GM12892 (cell line): ENCODE measurements around the gene TLE3.

Source experiments
- DNase-seq: peaks from one replicate; pipeline ENCODE4 v3.0.0; 2011; ENCODE audit not compliant: insufficient read length
- FAIRE-seq: peaks from 2 replicates; lab custom pipeline; 2011; peaks lifted over from hg19 to GRCh38; lab: Jason Lieb, UNC
- POLR2A ChIP-seq: IDR thresholded peaks from 2 replicates; pipeline ENCODE4 v1.6.1; 2011; ENCODE audit warnings: low read depth, low read length, control low read depth
- POLR2AphosphoS5 ChIP-seq: IDR thresholded peaks from 2 replicates; pipeline ENCODE4 v1.6.1; 2011; ENCODE audit warnings: low read depth, low read length, control low read depth
- TAF1 ChIP-seq: IDR thresholded peaks from 2 replicates; pipeline ENCODE4 v1.6.1; 2011; ENCODE audit warnings: low read depth, mild to moderate bottlenecking, control low read depth, low read length, borderline replicate concordance

Gene TLE3

DNA sequence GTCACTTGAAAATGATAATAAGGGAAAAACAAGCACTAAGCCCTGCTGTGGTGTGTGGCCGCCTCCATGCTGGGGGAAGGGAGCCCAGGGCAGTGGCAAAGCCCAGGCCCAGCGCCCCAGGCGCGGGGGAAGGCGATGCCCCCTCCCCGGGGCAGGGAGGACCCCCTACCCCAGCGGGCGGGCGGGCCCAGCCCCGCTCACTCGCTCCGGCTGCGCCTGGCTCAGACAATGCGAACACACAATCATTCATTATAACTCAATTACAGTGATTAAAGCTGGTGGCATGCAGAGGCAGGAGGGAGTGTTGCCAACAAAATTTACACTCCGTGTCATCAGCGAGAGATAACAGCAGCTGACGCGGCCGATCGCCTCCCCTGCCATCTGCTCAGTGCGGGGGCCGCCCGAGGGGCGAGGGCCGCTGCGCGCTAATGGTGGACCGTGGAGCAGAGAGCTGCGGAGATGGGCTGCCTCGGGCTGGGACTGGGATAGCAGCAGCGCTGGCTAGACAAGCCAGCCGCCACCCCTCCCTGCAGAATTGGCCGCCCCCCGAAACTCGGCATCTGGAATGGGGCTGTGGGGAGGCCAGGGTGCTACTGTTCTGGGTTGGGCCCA lies 64.1 kb downstream of the TLE3 start:
- no peak for FAIRE-seq
- no peak for DNase-seq
- no peak for TF ChIP-seq TAF1
- TF ChIP-seq POLR2AphosphoS5, result no peak
- TF ChIP-seq POLR2A, result no peak

DNA sequence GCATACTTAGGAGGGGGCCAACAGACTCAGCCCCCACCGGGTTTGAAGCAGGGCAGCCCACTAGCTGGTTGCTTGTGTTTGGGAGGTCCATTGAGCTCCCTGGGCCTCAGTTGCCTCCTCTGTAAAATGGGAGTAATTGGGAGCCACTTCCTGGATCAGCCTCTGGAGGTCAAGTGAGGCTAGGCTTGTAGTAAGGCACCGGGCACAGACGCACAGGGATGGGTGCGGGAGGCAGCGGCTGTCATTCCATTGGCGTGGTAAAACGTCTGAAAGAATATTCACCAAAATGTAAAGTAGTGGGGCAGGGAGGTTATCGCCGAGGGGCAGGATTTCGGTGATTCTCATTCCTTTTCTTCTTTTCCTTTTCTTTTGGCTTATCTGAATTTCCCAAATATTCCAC lies 64.6 kb downstream of the TLE3 start:
- FAIRE-seq (no peak), DNase-seq (no peak)
- no peak for TF ChIP-seq TAF1

DNA sequence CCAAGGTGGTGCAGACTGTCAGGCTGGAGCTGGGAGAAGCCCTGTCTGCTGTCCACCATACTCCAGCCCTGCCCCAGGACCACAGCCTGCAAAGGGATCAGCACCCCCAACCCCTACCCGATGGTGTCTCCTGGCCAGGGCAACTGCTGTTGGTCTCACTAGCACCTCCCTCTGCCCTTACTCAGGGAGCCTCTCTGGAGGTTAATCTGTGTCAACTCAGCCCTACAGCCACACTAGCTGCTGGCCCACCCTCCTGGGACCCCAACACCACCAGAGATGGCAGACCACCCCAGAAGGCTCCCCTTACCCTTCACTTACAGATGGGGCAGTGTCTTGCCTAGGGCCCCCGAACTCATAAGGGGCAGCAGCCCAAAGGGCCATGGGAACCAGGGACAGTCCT lies 65.2 kb downstream of the TLE3 start:
- no peak for FAIRE-seq
- TF ChIP-seq POLR2AphosphoS5 (no peak), POLR2A (no peak), TAF1 (no peak)

DNA sequence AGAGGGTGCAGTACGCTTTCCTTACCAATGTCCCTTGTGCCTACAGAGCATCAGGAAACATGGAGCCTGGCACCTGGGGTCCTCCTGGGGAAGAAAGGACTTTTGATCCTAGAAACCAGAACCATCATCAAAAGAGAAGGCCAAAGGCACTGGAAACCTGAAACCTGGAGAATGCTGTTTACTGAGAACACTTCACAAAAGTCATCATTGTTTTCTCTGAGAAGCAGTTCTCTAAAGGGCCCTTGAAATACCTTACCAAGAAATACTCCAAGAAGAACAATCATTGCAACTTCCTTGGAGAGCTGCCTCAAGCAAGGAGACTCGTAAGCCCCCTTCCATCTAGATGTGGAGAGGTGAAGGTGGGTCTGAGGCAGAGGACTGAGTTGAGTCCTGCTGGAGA lies 66.0 kb downstream of the TLE3 start:
- no peak for TF ChIP-seq POLR2A
- no peak for TF ChIP-seq TAF1
- no peak for TF ChIP-seq POLR2AphosphoS5
- DNase-seq (no peak), FAIRE-seq (no peak)

More for the DNA sequence above, 65.2 kb downstream of the TLE3 start:
- no peak for DNase-seq

DNA sequence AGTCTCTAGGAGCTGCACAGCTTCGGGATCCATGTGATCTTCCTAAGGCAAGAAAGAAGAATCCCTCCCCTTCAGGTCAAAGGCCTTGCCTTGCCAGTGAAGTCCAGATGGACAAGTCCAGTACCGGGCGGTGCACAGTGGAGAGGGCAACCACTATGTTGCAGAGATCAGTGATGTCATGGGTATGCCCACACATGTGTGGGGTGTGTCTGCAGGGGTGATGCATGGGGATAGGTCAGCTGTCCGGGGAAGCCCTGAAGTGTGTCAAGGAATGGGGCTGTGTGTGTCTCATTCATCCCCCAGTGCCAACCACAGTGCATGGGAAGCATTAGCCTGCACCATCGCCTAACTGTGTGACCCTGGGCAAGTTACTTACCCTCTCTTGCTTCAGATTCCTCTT lies 66.5 kb downstream of the TLE3 start:
- TF ChIP-seq TAF1 (no peak), POLR2A (no peak), POLR2AphosphoS5 (no peak)
- FAIRE-seq, result no peak
- DNase-seq, result no peak

DNA sequence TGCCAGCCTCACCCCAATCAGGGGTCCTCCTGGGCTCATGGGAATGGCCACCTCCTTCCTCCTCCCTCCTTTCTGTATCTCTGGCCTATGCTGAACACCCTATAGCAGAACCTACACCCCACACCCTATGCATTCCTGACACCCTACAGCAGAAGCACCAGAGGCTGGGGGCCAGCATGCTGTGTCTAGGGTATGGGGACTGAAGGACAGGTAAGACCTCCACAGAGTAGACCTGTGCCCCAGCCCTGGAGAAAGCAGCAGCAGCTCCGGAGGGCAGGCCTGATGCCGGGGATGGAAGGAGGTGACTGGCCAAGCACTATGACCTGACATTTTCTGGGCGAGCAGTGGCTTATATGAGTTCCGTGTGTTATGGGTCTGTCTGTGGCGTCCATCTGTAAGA lies 66.9 kb downstream of the TLE3 start:
- TF ChIP-seq POLR2A (no peak), POLR2AphosphoS5 (no peak), TAF1 (no peak)
- FAIRE-seq, result no peak

DNA sequence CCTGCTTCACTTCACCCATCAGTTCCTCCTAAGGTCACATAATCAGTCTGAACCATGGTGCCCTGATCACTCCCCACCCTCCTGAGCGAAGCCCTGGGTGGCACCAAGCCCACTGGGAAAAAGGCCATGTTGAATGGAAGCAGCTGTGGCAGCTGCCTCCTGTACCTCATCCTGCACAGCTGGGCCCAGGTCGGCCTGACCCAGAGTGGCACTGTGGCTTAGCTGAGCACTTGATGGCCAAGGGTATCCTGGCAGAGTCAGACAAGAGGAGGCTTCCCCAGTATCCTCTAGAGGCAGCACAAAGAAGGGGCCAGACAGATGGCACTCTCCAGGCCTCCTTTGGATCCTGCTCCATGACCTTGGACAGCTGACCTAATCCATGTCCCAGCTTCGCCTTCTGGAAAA lies 68.4 kb downstream of the TLE3 start:
- no peak for TF ChIP-seq POLR2AphosphoS5
- no peak for TF ChIP-seq TAF1
- no peak for TF ChIP-seq POLR2A
- no peak for FAIRE-seq
- no peak for DNase-seq

More for the DNA sequence above, 66.9 kb downstream of the TLE3 start:
- no peak for DNase-seq

DNA sequence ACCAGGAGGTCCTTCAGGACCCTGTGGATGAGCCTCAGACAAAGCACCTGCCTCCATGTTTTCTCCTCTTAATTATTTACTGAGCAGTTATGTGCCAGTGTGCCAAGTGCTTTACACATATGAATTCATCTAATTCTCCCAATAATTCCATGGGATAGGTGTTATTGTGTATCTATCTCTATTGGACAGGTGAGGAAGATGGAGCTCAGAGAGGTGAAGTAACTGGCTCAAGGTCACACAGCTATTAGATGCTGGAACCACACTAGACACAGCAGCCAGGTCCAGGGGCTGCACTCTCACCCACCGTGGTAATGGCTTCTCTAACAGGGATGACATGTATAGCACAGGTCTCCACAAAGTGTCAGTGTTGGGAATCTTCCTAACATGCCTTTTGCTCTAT lies 70.2 kb downstream of the TLE3 start:
- TF ChIP-seq POLR2A, result no peak
- TF ChIP-seq POLR2AphosphoS5, result no peak
- no peak for TF ChIP-seq TAF1
- DNase-seq (no peak), FAIRE-seq (no peak)

DNA sequence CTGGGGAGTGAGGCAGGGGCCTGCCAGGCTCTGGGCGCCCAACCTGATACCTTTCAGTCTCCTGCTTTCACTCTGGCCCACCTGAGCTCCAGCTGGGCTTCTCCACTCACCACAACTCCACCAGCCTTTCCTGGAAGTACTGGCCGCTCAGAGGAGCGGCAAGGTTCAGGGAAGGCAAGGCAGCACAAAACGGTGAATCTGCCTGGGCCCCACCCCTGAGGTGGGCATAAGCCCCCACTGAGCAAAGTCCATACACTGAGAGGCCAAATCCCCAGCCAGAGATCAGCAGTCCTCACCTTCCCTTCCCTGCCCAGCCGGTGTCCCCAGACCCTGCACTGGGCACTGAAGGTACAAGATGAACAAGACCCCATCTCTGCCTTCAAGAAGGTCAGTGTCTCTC lies 70.7 kb downstream of the TLE3 start:
- no peak for FAIRE-seq
- DNase-seq, result no peak

DNA sequence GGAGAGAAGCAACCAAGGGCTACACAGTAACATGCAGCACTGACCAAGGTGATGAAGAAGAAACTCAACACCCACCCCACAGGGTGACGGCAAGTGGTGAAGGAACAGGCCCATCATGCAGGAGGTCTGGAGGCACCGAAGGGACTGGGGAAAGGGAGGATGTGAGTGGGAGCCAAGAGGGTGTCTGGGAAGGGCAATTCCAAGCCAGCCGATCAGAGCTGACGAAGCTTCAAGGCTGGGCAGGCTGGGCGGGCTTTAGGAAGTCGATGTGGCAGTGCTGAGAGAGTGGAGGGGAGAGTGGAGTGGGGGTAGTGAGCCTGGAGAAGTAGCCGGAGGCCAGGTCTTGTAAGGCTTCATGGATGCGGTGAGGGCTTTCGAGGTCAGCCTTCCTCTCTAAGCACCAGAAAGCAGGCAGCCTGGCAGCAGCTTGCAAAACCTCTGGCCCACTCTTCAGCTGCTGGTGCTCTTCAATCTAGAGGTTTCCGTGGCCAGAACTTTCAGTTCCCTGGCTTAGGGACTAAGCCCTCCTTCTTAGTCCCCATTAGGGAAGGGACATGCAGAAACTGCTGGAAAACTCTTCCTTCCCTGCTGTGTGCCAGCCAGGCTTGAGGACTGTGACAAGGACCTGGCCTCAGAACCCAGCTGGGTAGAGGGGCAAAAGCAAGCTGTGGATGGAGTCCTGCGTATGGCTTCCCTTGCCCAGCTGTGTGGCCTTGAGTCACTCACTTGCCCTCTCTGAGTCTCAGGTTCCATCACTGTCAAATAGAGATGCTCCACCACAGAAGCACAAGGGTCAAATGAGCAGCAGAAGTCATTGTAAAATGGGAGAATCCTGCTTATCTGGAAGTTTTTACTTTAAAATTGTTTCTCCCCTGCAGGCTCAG lies 72.1 kb downstream of the TLE3 start:
- no peak for FAIRE-seq
- DNase-seq, result no peak
- no peak for TF ChIP-seq POLR2AphosphoS5
- no peak for TF ChIP-seq TAF1

More for the DNA sequence above, 70.7 kb downstream of the TLE3 start:
- TF ChIP-seq POLR2A (no peak), TAF1 (no peak), POLR2AphosphoS5 (no peak)

DNA sequence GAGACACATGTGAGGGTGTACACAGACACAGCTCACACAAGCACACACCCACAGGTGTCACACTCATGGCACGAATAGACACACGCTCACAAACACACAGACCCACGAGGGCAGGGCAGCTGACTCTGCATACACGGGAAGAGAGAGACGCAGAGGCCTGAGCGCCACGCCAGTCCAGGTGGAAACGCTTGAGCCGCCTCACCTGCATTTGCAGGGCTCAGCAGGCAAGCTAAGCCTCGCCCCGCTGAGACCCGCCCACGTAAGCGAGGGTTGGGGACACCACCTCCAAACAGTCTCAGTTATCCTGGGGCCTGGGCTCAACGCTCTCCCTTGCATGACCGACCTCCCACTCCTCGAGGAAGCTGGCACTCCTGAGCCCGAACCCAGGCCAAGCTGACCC lies 73.2 kb downstream of the TLE3 start:
- TF ChIP-seq TAF1 (no peak), POLR2A (no peak), POLR2AphosphoS5 (no peak)
- DNase-seq (no peak), FAIRE-seq (no peak)

DNA sequence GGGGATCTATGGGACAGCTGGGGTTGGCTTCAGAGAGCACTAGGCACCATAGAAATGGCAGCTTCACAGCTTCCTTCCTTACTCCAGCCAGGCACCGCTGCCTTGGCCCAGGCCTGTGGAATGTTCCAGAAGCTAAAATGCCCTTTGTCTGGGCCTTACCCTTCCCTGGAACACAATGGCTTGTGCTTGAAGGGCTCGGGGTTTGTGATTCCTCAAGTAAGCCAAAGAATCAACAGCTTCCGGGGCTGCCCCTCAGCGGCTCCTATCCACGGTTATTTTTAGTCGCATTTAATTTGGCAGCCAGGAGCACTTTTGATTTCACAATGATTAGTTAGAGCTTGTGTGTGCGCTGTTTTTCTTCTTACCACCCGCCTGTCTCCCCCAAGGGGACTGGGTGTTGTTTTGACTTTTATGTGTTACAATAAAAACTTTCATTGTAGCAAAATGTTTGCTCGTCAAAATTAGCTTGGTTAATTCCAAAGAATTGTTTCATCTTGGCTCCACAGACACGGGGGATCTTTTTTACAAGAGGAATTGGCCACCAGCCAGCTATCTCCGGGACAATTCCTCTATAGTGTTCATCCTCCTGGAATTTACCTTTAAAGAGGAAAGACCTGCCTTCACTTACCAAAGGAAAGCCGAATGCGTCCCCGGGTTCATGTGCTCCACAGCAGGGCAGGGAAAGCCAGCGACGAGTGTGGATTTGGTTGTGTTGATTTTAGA lies 73.8 kb downstream of the TLE3 start:
- FAIRE-seq (no peak), DNase-seq (no peak)
- no peak for TF ChIP-seq TAF1
- no peak for TF ChIP-seq POLR2A
- no peak for TF ChIP-seq POLR2AphosphoS5
